WERI-Rb-1 (cell line): ENCODE results near the gene RYR3.

Experiments used
- DNase-seq: peaks from one replicate; pipeline ENCODE4 v3.0.0-alpha.2; 2020
- H3K27ac ChIP-seq: fragments of 250-450 bp; sonication (Bioruptor Pico); 2 replicates; pipeline ENCODE4 v1.5.1; 2020; ENCODE audit warnings: mild to moderate bottlenecking, moderate library complexity
- H3K27me3 ChIP-seq: fragments of 250-450 bp; sonication (Bioruptor Pico); 2 replicates; pipeline ENCODE4 v1.5.1; 2021; ENCODE audit warnings: mild to moderate bottlenecking, low read depth, moderate library complexity; ENCODE audit not compliant: insufficient read depth, severe bottlenecking
- H3K36me3 ChIP-seq: fragments of 250-450 bp; sonication (Bioruptor Pico); 2 replicates; pipeline ENCODE4 v1.5.1; 2020; ENCODE audit warnings: mild to moderate bottlenecking, moderate library complexity
- H3K4me3 ChIP-seq: 2 replicates; pipeline ENCODE4 v1.5.1; 2011; ENCODE audit warnings: low read depth, mild to moderate bottlenecking, control low read depth, low read length
- H3K9me3 ChIP-seq: fragments of 250-450 bp; sonication (Bioruptor Pico); 2 replicates; pipeline ENCODE4 v1.5.1; 2021; ENCODE audit warnings: mild to moderate bottlenecking, moderate library complexity; ENCODE audit not compliant: severe bottlenecking
- CTCF ChIP-seq: IDR thresholded peaks from 2 replicates; pipeline ENCODE4 v1.5.1; 2011; ENCODE audit warnings: low read depth, mild to moderate bottlenecking, control low read depth, inconsistent platforms, low read length

Gene RYR3

DNA sequence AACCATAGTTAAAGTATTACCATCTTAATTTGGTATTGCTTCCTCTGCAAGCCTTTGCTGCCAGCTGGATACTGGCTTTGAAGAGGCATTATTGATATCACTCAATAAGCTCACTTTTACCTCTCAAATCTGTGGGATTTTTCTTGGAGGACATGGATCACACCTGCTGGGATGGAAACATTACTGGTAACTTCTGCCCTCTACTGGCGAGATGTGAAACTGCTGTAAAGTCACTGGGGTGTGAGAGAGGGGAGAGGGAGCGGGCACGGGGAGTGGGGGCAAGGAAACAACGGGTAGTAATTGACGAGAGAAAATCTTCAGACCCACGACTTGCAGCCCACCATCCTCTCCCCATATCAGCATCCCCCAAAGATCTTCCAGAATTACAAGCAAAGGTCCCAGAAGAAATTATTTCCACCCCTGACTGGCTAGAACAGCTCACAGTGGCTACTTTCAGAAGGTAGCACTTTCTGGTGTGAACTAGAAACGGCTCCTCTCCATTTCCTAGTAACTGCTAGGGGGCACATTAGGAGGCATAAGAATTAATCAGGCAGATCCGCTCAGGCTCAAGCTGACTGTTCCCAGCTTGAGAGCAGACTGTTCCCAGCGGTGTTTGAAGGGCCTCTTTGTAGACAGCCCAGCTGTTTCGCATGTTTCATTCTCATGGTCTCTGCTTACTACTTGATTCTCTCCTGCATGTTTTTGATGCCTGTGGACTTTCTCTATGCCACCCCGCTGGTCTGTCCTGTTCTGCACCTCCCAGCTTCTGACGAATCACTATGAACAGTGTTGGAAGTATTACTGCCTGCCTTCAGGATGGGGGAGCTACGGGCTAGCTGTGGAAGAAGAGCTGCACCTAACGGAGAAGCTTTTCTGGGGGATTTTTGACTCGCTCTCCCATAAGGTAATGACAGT, 427.2 kb downstream of the RYR3 start:
- Histone ChIP-seq H3K36me3 (no peaks in the 10 kb centered on the region), H3K27me3 (no peaks in the 10 kb centered on the region), H3K9me3 (no peaks in the 10 kb centered on the region), H3K4me3 (no peak overlapping the region), H3K27ac (no peak overlapping the region)
- DNase-seq: peak; percentile 61
- peak; percentile 69 for TF ChIP-seq CTCF

GRCh38 chr15:33738941-33739664, 428.3 kb downstream of the RYR3 start:
- TF ChIP-seq CTCF: no peak
- DNase-seq: no peak
- no peak overlapping the region for H3K4me3 ChIP-seq
- no peaks in the 10 kb centered on the region for H3K9me3 ChIP-seq
- H3K36me3 ChIP-seq: no peaks in the 10 kb centered on the region
- no peak overlapping the region for H3K27ac ChIP-seq
- no peaks in the 10 kb centered on the region for H3K27me3 ChIP-seq

DNA sequence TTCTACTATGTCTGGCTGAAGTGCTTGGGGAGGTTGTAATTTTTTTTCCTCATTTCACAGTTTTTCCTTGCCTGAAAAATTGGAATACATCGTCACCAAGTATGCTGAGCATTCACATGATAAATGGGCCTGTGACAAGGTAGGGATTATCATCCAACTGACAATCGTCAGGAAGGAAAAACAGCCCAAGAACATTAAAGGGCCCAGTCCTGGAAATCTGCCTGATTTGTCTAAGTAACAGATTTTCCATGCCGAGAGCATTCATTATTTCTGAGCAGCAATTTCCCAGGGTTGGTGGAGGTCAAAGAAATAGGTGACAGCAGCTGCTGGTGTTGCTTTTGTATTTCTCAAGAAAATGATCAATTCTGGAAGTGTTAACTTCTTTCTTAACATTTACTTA, 431.5 kb downstream of the RYR3 start:
- no peak for TF ChIP-seq CTCF
- Histone ChIP-seq H3K27me3 (no peaks in the 10 kb centered on the region), H3K4me3 (no peak overlapping the region), H3K36me3 (no peaks in the 10 kb centered on the region), H3K9me3 (no peaks in the 10 kb centered on the region), H3K27ac (no peak overlapping the region)
- DNase-seq: no peak

GRCh38 chr15:33742800-33743199, 432.0 kb downstream of the RYR3 start:
- no peaks in the 10 kb centered on the region for H3K27me3 ChIP-seq
- no peak overlapping the region for H3K27ac ChIP-seq
- DNase-seq: no peak
- TF ChIP-seq CTCF: no peak
- no peaks in the 10 kb centered on the region for H3K9me3 ChIP-seq
- H3K36me3 ChIP-seq: no peaks in the 10 kb centered on the region
- no peak overlapping the region for H3K4me3 ChIP-seq

- no peaks in the 10 kb centered on the region for H3K27me3 ChIP-seq
- no peak overlapping the region for H3K4me3 ChIP-seq
- no peaks in the 10 kb centered on the region for H3K9me3 ChIP-seq
- no peak for DNase-seq
- no peaks in the 10 kb centered on the region for H3K36me3 ChIP-seq
- no peak overlapping the region for H3K27ac ChIP-seq
- no peak for TF ChIP-seq CTCF
These were observed 435.4 kb downstream of the RYR3 start for GRCh38 chr15:33746203-33746602.
